Neural cell (in vitro differentiated cells): ENCODE data around the gene EEF1A1. TPM values are rescaled to one million over a fixed set of nuclear protein-coding genes. Genes with fewer than 3 reads are reported as not detected.

Experiments used
- H2AFZ ChIP-seq: fragments of 200-600, 300-800 bp; sonication (generic), shearing (Covaris generic); 2 replicates; pipeline ENCODE4 v1.6.0; 2014; ENCODE audit warnings: low read depth, mild to moderate bottlenecking, antibody characterized with exemption, low read length, moderate library complexity
- H3F3A ChIP-seq: fragments of 200-600 bp; shearing (Covaris generic); 2 replicates; pipeline ENCODE4 v1.6.1; 2016; ENCODE audit warnings: mild to moderate bottlenecking, moderate library complexity, mixed read lengths, antibody characterized with exemption, low read length; ENCODE audit not compliant: insufficient read depth, poor library complexity, severe bottlenecking
- H3K27ac ChIP-seq: fragments of 200-600, 300-800 bp; sonication (generic), shearing (Covaris generic); 2 replicates; pipeline ENCODE4 v1.5.1; 2014; ENCODE audit warnings: mild to moderate bottlenecking, low read length, moderate library complexity
- H3K27me3 ChIP-seq: fragments of 300-800, 200-600 bp; sonication (generic), shearing (Covaris generic); 2 replicates; pipeline ENCODE4 v1.6.0; 2014; ENCODE audit warnings: mild to moderate bottlenecking, low read depth, low read length, moderate library complexity; ENCODE audit not compliant: insufficient read depth
- H3K36me3 ChIP-seq: fragments of 300-800, 200-600 bp; sonication (generic), shearing (Covaris generic); 2 replicates; pipeline ENCODE4 v1.5.1; 2014; ENCODE audit warnings: mild to moderate bottlenecking, antibody characterized with exemption, low read length, moderate library complexity; ENCODE audit not compliant: insufficient read depth
- H3K4me2 ChIP-seq: fragments of 300-800, 200-600 bp; sonication (generic), shearing (Covaris generic); 2 replicates; pipeline ENCODE4 v1.6.0; 2014; ENCODE audit warnings: mild to moderate bottlenecking, low read length
- H3K4me3 ChIP-seq: fragments of 300-800, 200-600 bp; sonication (generic), shearing (Covaris generic); 2 replicates; pipeline ENCODE4 v1.5.1; 2014; ENCODE audit warnings: mild to moderate bottlenecking, low read length, moderate library complexity
- H3K79me2 ChIP-seq: fragments of 200-600 bp; shearing (Covaris generic); replicated peaks from 2 replicates; pipeline ENCODE4 v1.6.0; 2014; ENCODE audit warnings: mild to moderate bottlenecking, low read length, moderate library complexity; ENCODE audit not compliant: insufficient read depth
- H3K9ac ChIP-seq: fragments of 300-800, 200-600 bp; sonication (generic), shearing (Covaris generic); 2 replicates; pipeline ENCODE4 v1.6.1; 2016; ENCODE audit warnings: mild to moderate bottlenecking, low read length, mixed read lengths
- H3K9me2 ChIP-seq: fragments of 200-600 bp; shearing (Covaris generic); 2 replicates; pipeline ENCODE4 v1.6.1; 2016; ENCODE audit warnings: mild to moderate bottlenecking, low read length, mixed read lengths; ENCODE audit not compliant: insufficient read depth
- H3K9me3 ChIP-seq: fragments of 200-600, 300-800 bp; sonication (generic), shearing (Covaris generic); 2 replicates; pipeline ENCODE4 v1.6.1; 2016; ENCODE audit warnings: mild to moderate bottlenecking, mixed run types, low read length, moderate library complexity, mixed read lengths
- H4K20me1 ChIP-seq: fragments of 200-600 bp; shearing (Covaris generic); 2 replicates; pipeline ENCODE4 v1.6.1; 2016; ENCODE audit warnings: mild to moderate bottlenecking, mixed run types; ENCODE audit not compliant: insufficient read depth
- CTCF ChIP-seq: fragments of 450-650 bp; IDR thresholded peaks from 2 replicates; pipeline ENCODE4 v1.5.1; 2014; ENCODE audit warnings: antibody characterized with exemption, mild to moderate bottlenecking, moderate library complexity; ENCODE audit not compliant: poor library complexity, severe bottlenecking
- EP300 ChIP-seq: fragments of 450-650 bp; conservative IDR thresholded peaks from 2 replicates; pipeline ENCODE4 v1.6.1; 2014; ENCODE audit warnings: antibody characterized with exemption, mild to moderate bottlenecking, moderate library complexity; ENCODE audit not compliant: poor library complexity, severe bottlenecking
- EZH2 ChIP-seq: fragments of 200-600, 300-800 bp; shearing (Covaris generic), sonication (generic); IDR thresholded peaks from 2 replicates; pipeline ENCODE4 v1.6.1; 2014; ENCODE audit warnings: antibody characterized with exemption, low read length, borderline replicate concordance, mild to moderate bottlenecking; ENCODE audit not compliant: insufficient read depth, poor library complexity, severe bottlenecking
- MXI1 ChIP-seq: fragments of 450-650 bp; conservative IDR thresholded peaks from 2 replicates; pipeline ENCODE4 v1.6.1; 2014; ENCODE audit warnings: antibody characterized with exemption, mild to moderate bottlenecking; ENCODE audit not compliant: poor library complexity, severe bottlenecking
- POLR2AphosphoS5 ChIP-seq: IDR thresholded peaks from 2 replicates; pipeline ENCODE4 v1.6.1; 2012
- RAD21 ChIP-seq: fragments of 450-650 bp; conservative IDR thresholded peaks from 2 replicates; pipeline ENCODE4 v1.6.1; 2014; ENCODE audit warnings: antibody characterized with exemption, mild to moderate bottlenecking, moderate library complexity
- SMC3 ChIP-seq: fragments of 450-650 bp; conservative IDR thresholded peaks from 2 replicates; pipeline ENCODE4 v1.6.1; 2014; ENCODE audit warnings: antibody characterized with exemption, mild to moderate bottlenecking, moderate library complexity; ENCODE audit not compliant: poor library complexity
- TAF1 ChIP-seq: IDR thresholded peaks from 2 replicates; pipeline ENCODE4 v1.6.1; 2012; ENCODE audit warnings: low read depth
- polyA plus RNA-seq: library from polyadenylated mRNA; depleted of rRNA; stranded (reverse); fragments of >200 nt; gene quantifications from 2 replicates; pipeline ENCODE4 v1.2.3, GENCODE V29; 2014
- TF ChIP-seq, protein P1 (sequence below): IDR thresholded peaks from 2 replicates; pipeline ENCODE4 v1.6.1; 2012; ENCODE audit warnings: borderline replicate concordance

The EEF1A1 gene
- polyA plus RNA-seq, 1 donor from 2014 or later = 10,705 TPM

DNA sequence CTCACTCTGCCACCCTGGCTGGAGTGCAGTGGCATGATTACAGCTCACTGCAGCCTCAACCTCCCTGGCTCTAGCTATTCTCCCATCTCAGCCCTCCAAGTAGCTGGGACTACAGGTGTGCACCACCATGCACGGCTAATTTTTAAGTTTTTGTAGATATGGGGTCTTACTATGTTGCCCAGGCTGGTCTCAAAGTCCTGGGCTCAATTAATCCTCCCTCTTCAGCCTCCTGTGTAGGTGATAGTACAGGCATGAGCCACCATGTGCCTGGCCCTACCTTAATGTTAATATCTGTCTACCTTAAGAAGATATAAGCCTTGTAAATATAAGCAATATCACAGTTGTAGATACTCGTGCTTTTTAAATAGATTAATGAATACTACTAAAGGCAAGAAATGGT is 16.7 kb downstream of the EEF1A1 start:
- no peak overlapping the region for H3K9ac ChIP-seq
- no peak overlapping the region for H3K27ac ChIP-seq
- no peaks in the 10 kb centered on the region for H3K36me3 ChIP-seq
- no peaks in the 10 kb centered on the region for H3K79me2 ChIP-seq
- no peaks in the 10 kb centered on the region for H3K27me3 ChIP-seq
- H3K4me3 ChIP-seq = no peak overlapping the region
- no peaks in the 10 kb centered on the region for H4K20me1 ChIP-seq
- H3K9me2 ChIP-seq = no peaks in the 10 kb centered on the region
- no peak overlapping the region for H2AFZ ChIP-seq
- TF ChIP-seq RAD21 (no peak), MXI1 (no peak), CTCF (no peak), TAF1 (no peak), SMC3 (no peak), POLR2AphosphoS5 (no peak), EP300 (no peak), EZH2 (no peak)
- TF ChIP-seq, protein P1, sequence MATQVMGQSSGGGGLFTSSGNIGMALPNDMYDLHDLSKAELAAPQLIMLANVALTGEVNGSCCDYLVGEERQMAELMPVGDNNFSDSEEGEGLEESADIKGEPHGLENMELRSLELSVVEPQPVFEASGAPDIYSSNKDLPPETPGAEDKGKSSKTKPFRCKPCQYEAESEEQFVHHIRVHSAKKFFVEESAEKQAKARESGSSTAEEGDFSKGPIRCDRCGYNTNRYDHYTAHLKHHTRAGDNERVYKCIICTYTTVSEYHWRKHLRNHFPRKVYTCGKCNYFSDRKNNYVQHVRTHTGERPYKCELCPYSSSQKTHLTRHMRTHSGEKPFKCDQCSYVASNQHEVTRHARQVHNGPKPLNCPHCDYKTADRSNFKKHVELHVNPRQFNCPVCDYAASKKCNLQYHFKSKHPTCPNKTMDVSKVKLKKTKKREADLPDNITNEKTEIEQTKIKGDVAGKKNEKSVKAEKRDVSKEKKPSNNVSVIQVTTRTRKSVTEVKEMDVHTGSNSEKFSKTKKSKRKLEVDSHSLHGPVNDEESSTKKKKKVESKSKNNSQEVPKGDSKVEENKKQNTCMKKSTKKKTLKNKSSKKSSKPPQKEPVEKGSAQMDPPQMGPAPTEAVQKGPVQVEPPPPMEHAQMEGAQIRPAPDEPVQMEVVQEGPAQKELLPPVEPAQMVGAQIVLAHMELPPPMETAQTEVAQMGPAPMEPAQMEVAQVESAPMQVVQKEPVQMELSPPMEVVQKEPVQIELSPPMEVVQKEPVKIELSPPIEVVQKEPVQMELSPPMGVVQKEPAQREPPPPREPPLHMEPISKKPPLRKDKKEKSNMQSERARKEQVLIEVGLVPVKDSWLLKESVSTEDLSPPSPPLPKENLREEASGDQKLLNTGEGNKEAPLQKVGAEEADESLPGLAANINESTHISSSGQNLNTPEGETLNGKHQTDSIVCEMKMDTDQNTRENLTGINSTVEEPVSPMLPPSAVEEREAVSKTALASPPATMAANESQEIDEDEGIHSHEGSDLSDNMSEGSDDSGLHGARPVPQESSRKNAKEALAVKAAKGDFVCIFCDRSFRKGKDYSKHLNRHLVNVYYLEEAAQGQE = no peak
- H3F3A ChIP-seq = no peaks in the 10 kb centered on the region
- no peak overlapping the region for H3K4me2 ChIP-seq
- no peaks in the 10 kb centered on the region for H3K9me3 ChIP-seq

DNA sequence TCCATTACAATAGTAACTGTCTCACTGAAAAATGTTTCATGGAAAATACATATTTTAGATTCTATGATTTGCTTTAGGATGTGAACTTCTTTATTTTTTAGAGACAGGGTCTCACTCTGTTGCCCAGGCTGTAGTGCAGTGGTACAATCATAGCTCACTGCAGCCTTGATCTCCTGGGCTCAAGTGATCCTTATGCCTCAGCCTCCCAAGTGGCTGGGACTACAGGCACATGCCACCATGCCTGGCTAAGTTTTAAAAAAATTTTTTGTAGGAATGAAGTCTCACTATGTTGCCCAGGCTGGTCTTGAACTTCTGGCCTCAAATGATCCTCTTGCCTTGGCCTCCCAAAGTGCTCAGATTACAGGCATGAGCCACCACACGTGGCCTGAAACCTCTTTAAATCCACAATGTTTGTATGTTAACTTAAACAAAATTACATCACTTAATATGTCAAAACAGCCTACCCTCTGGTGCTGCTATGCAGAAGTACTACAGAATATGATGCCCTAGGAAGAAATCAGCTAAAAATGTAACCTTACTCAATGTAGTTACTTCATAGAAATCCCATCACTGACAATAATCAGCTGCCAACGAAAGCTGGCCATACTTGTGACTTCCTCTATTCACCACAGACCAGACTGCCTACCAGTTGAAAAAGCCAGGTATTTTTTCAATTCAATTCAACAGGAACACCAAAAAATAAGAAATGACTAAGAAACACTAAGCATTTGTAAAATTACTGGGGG is 17.6 kb downstream of the EEF1A1 start:
- no peak for TF ChIP-seq TAF1
- no peak for TF ChIP-seq CTCF
- TF ChIP-seq EZH2 = no peak
- TF ChIP-seq MXI1 = no peak
- TF ChIP-seq, protein P1 = no peak
- no peak for TF ChIP-seq EP300
- no peak for TF ChIP-seq RAD21
- TF ChIP-seq SMC3 = no peak
- TF ChIP-seq POLR2AphosphoS5 = no peak
- no peaks in the 10 kb centered on the region for H3K9me2 ChIP-seq
- no peaks in the 10 kb centered on the region for H3K79me2 ChIP-seq
- no peaks in the 10 kb centered on the region for H4K20me1 ChIP-seq
- no peaks in the 10 kb centered on the region for H3F3A ChIP-seq
- no peak overlapping the region for H3K4me3 ChIP-seq
- H3K9me3 ChIP-seq = no peaks in the 10 kb centered on the region
- no peak overlapping the region for H3K4me2 ChIP-seq
- no peak overlapping the region for H3K27ac ChIP-seq
- H2AFZ ChIP-seq = no peak overlapping the region
- no peaks in the 10 kb centered on the region for H3K27me3 ChIP-seq
- H3K36me3 ChIP-seq = no peaks in the 10 kb centered on the region
- H3K9ac ChIP-seq = no peak overlapping the region
